ENCODE measurements around the gene MYCL.

MYCL gene

DNA sequence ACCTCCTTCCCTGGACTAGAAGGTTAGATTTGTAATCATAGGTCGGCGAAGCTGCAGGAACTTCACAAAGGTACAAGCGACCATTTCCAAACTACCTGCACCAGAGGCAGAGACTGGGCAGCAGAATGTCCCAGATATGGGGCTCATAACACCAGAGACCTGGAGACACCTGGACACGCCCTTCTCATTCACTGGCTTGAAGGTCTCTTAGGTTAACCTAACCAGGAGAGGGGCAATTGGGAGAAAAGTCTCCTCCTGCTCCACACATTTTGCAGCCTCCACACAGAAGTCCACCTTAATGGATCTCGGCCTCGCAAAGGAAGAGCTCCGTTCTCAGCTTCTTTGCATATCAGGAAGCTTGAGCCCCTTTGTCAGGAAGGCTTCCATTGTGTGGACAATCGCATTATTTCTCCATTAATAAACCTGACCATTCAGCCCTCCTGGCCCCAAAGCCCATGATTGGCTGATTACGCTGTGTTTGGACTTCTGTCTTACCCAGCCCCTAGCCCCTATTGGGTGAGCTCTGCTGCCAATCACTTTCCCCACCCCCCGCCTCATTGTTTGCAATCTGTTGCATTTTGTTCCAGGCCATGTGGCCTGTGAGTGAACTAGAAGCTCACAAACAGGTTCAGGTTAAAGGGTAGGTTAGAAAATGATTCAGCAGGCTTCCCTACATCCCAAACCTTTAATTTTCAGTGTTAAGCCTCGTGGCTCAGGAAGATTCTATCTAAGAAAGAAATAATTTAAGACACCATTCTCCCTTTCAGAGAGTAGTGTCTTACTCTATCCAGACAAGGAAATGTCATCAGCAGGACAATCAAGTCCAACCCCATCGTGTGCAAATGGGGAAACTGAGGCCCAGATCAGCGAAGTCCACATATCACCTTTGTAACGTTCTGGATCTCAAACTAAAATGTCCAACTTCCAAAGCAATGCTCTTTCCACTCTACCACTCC lies 2.8 kb downstream of the MYCL start:
- no peaks in the 10 kb centered on the region for H3K36me3 ChIP-seq (ENCODE audit: control insufficient read depth in 2 of 2, insufficient read depth in 1 of 2, low read length in 2 of 2)
- 0 out of 2 replicates have a peak, but pooled peaks cover 2% of the 10 kb centered on the region for H3K4me1 ChIP-seq (ENCODE audit: control insufficient read depth, insufficient read depth, low read length)
- no peak overlapping the region for H3K27ac ChIP-seq (ENCODE audit: extremely low read depth, low read depth, low read length)
- ChIA-PET CTCF (interaction anchor here (0.6 to 1.6 kb wide), 5 partner anchors 9 to 80 kb away, joined by 3 to 5 read pairs (median 3); no protein-coding TSS in a partner anchor), POLR2A (no interaction called here)
- peak; percentile 54 for TF ChIP-seq ZNF585B (tag by site-specific recombination; IDR thresholded peaks at IDR 0.05)
- TF ChIP-seq ZNF341 (tag by site-specific recombination; IDR thresholded peaks at IDR 0.05; ENCODE audit: low read depth) = no peak
- TF ChIP-seq SP2 (tag by site-specific recombination; IDR thresholded peaks at IDR 0.05) = peak; percentile 79
- peak; percentile 90; the same call in 1 of the 2 replicates for TF ChIP-seq SCRT1 (tag by site-specific recombination; IDR thresholded peaks at IDR 0.05; ENCODE audit: borderline replicate concordance)
- TF ChIP-seq, protein P1, sequence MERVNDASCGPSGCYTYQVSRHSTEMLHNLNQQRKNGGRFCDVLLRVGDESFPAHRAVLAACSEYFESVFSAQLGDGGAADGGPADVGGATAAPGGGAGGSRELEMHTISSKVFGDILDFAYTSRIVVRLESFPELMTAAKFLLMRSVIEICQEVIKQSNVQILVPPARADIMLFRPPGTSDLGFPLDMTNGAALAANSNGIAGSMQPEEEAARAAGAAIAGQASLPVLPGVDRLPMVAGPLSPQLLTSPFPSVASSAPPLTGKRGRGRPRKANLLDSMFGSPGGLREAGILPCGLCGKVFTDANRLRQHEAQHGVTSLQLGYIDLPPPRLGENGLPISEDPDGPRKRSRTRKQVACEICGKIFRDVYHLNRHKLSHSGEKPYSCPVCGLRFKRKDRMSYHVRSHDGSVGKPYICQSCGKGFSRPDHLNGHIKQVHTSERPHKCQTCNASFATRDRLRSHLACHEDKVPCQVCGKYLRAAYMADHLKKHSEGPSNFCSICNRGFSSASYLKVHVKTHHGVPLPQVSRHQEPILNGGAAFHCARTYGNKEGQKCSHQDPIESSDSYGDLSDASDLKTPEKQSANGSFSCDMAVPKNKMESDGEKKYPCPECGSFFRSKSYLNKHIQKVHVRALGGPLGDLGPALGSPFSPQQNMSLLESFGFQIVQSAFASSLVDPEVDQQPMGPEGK (tag by site-specific recombination; IDR thresholded peaks at IDR 0.05) = 0 out of 2 replicates have a peak, but pooled peaks have one; percentile 20
- TF ChIP-seq ZNF398 (tag by site-specific recombination; IDR thresholded peaks at IDR 0.05) = no peak
- no peak for TF ChIP-seq WT1 (tag by site-specific recombination; IDR thresholded peaks at IDR 0.05)
- peak; percentile 98 for TF ChIP-seq ZBTB44 (tag by site-specific recombination; IDR thresholded peaks at IDR 0.05)
- TF ChIP-seq ZBTB17 (tag by site-specific recombination; IDR thresholded peaks at IDR 0.05) = peak; percentile 90
- TF ChIP-seq, protein P2, sequence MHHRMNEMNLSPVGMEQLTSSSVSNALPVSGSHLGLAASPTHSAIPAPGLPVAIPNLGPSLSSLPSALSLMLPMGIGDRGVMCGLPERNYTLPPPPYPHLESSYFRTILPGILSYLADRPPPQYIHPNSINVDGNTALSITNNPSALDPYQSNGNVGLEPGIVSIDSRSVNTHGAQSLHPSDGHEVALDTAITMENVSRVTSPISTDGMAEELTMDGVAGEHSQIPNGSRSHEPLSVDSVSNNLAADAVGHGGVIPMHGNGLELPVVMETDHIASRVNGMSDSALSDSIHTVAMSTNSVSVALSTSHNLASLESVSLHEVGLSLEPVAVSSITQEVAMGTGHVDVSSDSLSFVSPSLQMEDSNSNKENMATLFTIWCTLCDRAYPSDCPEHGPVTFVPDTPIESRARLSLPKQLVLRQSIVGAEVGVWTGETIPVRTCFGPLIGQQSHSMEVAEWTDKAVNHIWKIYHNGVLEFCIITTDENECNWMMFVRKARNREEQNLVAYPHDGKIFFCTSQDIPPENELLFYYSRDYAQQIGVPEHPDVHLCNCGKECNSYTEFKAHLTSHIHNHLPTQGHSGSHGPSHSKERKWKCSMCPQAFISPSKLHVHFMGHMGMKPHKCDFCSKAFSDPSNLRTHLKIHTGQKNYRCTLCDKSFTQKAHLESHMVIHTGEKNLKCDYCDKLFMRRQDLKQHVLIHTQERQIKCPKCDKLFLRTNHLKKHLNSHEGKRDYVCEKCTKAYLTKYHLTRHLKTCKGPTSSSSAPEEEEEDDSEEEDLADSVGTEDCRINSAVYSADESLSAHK (tag by site-specific recombination; IDR thresholded peaks at IDR 0.05) = peak; percentile 42; the same call in 1 of the 2 replicates
- TF ChIP-seq SCRT2 (tag by site-specific recombination; IDR thresholded peaks at IDR 0.05) = peak; percentile 98
- no peaks in the 10 kb centered on the region for H3K9me3 ChIP-seq (ENCODE audit: control insufficient read depth, insufficient read depth, low read depth, low read length)
- H3K4me3 ChIP-seq (ENCODE audit: low read depth, low read length) = no peak overlapping the region

DNA sequence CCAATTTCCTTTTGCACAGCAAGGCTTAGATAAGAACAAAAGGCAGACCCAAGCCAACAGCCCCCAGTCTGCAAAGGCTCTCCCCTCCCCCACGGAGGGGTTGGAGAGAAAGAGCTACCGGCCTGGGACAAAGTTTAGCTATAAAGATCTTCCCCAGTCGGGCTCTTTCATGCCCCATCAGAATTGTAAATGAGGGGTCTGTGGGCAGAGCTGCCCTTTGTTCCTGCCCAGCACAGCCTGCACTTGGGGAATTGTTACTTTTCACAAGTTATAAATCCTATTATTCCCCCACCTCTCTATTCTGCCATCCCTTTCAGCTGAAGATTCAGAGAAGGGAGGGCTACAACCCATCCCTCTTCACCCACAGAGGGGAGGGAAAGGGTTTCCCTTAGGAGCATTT lies 3.5 kb downstream of the MYCL start:
- POLR2A ChIA-PET = no interaction called here
- CTCF ChIA-PET = interaction anchor here (1.2 to 2.4 kb wide), 2 partner anchors 21 to 80 kb away, joined by 3 to 7 read pairs; no protein-coding TSS in a partner anchor
- no peak for TF ChIP-seq OVOL3 (tag by site-specific recombination; IDR thresholded peaks at IDR 0.05)
- TF ChIP-seq ZNF132 (tag by site-specific recombination; IDR thresholded peaks at IDR 0.05; ENCODE audit: borderline replicate concordance) = no peak
- TF ChIP-seq ZNF155 (tag by site-specific recombination; IDR thresholded peaks at IDR 0.05) = no peak
- TF ChIP-seq ZNF585B (tag by site-specific recombination; IDR thresholded peaks at IDR 0.05) = no peak
- TF ChIP-seq ZNF23 (tag by site-specific recombination; IDR thresholded peaks at IDR 0.05; ENCODE audit: borderline replicate concordance) = no peak
- TF ChIP-seq ZNF664 (tag by site-specific recombination; IDR thresholded peaks at IDR 0.05) = no peak
- no peak for TF ChIP-seq ZNF112 (tag by site-specific recombination; IDR thresholded peaks at IDR 0.05)
- TF ChIP-seq, protein P3, sequence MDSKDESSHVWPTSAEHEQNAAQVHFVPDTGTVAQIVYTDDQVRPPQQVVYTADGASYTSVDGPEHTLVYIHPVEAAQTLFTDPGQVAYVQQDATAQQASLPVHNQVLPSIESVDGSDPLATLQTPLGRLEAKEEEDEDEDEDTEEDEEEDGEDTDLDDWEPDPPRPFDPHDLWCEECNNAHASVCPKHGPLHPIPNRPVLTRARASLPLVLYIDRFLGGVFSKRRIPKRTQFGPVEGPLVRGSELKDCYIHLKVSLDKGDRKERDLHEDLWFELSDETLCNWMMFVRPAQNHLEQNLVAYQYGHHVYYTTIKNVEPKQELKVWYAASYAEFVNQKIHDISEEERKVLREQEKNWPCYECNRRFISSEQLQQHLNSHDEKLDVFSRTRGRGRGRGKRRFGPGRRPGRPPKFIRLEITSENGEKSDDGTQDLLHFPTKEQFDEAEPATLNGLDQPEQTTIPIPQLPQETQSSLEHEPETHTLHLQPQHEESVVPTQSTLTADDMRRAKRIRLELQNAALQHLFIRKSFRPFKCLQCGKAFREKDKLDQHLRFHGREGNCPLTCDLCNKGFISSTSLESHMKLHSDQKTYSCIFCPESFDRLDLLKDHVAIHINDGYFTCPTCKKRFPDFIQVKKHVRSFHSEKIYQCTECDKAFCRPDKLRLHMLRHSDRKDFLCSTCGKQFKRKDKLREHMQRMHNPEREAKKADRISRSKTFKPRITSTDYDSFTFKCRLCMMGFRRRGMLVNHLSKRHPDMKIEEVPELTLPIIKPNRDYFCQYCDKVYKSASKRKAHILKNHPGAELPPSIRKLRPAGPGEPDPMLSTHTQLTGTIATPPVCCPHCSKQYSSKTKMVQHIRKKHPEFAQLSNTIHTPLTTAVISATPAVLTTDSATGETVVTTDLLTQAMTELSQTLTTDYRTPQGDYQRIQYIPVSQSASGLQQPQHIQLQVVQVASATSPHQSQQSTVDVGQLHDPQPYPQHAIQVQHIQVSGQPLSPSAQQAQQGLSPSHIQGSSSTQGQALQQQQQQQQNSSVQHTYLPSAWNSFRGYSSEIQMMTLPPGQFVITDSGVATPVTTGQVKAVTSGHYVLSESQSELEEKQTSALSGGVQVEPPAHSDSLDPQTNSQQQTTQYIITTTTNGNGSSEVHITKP (tag by site-specific recombination; IDR thresholded peaks at IDR 0.05) = no peak

More for the DNA sequence above, 3.5 kb downstream of the MYCL start:
- Histone ChIP-seq H3K4me1 (ENCODE audit: control insufficient read depth, insufficient read depth, low read length) (0 out of 2 replicates have a peak, but pooled peaks cover 2% of the 10 kb centered on the region), H3K27ac (ENCODE audit: extremely low read depth, low read depth, low read length) (no peak overlapping the region), H3K4me3 (ENCODE audit: low read depth, low read length) (no peak overlapping the region), H3K9me3 (ENCODE audit: control insufficient read depth, insufficient read depth, low read depth, low read length) (no peaks in the 10 kb centered on the region), H3K36me3 (ENCODE audit: control insufficient read depth in 2 of 2, insufficient read depth in 1 of 2, low read length in 2 of 2) (no peaks in the 10 kb centered on the region)

All from HEK293 (cell line).